Measurements from ENCODE around the gene MRPL21.
"Not testable (repeated sequence)": the region's sequence is repeated elsewhere in the genome, so short reads cannot be mapped to it uniquely, and the experiment has no call there.

MRPL21 gene

DNA sequence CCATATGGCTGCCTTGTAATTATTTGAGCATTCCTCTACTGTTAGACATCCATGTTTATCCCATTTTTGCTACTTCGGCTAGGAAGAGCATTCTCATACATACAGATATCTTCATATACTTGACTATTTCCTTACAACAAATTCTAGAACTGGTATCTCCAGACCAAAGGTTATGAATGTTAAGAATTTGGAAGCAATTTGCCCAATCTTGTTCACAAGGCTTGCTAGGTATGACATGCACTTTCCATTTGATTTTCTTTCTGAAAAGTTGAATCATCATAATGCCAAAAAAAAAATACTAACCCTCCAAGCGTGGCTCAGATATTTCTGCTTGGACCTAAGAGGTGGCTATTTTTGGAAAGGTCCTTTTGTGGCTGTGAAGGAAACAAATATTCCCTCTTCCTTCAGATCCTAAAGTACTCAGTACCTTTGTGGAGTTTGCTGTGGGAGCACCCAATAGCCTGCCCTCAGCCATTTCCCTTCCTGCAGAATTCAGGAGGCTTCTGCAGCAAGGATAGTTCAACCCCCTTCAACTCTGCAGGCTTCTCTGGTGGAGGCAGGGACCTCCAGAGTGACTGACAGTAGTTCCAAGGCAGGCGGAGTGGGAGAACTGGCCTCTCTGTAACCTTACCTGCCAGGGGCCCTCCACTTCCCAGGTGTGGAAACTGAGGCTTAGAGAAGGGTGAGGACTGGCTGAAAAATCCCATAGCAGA lies 39.9 kb downstream of the MRPL21 start:
- no peak for DNase-seq

DNA sequence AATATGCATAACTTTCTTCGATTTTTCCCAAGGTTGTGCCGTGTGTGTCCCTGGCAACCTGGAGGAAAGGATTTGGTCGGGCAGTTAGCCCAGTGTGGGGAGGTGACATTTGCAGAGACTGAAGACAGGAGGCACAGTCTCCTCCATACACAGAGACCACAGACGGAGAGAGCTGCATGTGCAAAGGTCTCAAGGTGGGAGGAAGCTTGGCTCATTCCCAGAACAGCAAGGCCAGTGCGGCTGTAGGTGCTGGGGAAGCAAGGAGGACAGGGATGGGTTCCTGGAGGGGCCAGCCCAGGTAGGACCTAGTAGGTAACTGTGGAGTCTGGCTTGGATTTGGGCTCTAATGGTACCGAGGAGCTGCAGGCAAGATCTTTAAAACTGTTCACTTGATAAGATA lies 41.2 kb downstream of the MRPL21 start:
- no peak for DNase-seq

DNA sequence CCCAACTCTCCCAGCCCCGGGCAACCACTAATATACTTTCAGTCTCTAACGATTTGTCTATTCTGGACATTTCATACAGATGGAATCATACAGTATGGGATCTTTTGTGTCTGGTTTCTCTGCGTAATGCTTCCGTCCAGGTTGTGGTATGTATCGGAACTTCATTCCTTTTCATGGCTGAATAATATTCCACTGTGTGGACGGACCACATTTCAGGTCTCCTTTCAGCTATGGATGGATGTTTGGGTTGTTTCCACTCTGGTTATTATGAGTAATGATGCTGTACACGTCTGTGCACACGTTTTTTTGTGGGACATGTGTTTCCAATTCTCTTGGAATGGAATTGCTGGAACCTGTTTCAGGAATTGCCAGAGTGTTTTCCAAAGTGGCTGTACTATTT lies 44.5 kb downstream of the MRPL21 start:
- no peak for DNase-seq

DNA sequence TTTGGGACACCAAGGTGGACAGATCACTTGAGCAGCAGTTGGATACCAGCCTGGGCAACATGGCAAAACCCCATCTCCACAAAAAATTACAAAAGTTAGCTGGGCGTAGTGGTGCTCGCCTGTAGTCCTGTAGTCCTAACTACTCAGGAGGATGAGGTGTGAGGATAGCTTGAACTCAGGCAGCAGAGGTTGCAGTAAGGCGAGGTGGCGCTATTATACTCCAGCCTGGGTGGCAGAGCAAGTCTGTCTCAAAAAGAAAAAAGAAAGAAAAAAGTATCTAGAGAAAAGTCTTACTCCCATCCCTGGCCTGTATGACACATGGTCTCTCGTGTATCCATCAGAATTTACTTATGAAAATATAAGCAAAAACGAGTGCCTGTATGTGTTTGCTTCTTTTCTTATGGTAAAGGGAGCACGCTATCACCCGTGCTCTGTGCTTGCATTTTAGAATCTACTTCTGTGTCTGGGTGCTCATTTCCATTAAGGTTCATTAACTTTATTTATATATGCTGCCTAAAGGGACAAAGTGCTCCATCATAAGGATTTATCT lies 46.5 kb downstream of the MRPL21 start:
- no peak for DNase-seq

DNA sequence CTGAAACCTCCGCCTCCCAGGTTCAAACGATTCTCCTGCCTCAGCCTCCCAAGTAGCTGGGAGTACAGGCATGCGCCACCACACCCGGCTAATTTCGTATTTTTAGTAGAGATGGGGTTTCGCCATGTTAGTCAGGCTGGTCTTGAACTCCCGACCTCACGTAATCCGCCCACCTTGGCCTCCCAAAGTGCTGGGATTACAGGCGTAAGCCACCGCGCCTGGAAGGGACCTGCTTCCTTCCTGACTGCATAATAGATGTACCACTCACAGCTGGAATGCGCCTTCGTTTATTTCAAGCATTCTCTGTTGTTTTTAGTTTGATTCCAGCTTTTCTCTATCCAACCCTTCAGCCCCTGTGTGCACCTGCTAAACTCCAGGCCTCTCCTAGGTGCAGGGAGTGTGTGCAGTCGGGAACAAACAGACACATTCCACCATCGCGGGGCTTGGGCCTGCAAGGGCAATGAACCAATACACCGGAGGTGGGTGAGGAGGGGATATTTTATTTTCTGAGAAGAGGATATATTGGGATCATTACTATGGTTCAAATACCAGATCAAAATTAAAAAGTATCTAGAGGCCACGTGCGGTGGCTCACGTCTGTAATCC lies 47.1 kb downstream of the MRPL21 start:
- DNase-seq = not testable (repeated sequence)

DNA sequence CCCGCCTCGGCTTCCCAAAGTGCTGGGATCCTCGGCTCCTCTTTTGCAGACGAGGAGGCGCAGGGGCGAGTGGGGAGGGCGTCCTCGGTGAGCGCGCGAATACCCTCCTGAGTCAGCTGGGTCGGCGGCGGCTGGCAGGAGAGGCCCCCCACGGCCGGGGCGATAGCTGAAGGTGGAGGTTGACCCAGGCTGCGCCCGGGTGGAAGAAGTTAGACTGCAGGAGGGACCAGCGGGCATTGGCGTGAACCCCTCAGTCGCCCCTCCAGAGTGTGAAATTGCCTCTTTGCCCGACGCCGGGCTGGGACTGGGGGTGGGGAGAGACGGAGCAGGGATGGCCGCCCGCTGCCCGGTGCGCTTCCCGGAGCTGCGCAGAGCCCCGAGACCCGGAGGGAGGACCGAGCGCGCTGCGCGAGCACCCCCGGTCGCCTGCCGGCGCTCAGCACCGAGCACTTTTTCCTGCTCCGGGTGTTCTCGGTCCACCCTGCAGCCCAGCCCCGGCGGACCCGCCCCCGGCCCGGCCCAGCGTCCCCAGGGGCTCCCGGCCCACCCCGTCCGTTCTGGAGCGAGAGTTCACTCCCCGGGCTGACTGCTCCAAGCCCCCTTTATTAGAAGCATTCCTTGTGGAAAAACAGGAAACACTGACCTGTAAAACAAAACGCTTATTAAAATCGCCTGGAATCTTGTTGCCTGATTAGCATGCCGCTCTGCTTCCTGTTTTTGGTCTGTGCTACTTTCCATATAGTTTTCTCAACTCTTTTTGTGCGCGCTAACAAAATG lies 48.2 kb downstream of the MRPL21 start:
- no peak for DNase-seq

DNA sequence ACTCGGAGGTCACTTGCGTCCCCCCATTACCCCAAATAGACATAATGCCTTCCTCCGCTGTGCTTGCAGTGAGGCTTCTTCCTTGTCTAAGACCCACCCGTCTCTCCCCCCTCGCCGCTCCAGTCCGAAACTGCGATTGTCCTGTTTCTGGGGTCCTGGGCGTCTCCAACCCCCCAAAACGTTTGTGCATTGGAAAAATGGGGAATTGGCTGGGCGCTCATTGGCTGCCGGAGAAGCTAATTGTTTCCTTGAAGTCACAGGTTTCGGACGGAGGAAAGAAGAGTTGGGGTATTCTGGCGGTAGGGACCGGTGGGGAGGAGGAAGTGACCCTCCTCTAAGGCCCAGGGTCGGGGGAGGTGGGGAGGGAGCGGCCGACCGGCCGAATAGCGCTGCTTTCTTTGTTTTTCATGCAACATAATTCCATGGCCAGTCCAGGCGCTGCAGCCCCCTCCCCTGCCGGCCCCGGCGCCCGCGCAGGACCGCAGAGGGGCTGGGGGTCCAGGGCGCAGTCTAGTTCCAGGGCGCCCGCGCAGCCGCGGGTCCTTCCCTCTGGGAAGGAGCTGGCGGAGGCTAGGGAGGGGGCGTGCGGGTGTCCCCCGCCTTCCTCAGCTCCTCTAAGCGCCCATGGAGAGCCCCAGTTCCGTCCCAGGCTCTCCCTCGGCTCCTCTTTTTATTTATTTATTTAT lies 49.2 kb downstream of the MRPL21 start:
- no peak for DNase-seq

DNA sequence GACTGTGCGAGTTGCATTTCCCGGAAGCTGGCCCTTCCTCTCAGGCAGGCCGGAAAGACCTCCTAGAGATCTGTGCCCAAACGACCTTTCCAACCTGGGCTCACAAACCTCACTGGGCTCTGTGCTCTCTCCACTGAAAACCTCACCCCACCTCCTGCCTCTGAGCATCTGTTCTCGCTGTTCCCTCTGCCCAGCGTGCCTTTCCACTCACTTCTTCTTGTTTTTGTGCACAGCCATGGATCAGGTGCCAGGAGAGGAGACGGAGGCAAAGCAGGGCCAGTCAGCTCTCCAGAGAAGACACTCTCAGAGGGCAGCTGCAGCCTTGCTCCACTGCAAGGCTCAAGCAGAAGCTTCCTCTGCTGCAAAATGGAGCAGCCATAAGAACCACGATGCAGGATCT lies 51.0 kb downstream of the MRPL21 start:
- no peak for DNase-seq

DNA sequence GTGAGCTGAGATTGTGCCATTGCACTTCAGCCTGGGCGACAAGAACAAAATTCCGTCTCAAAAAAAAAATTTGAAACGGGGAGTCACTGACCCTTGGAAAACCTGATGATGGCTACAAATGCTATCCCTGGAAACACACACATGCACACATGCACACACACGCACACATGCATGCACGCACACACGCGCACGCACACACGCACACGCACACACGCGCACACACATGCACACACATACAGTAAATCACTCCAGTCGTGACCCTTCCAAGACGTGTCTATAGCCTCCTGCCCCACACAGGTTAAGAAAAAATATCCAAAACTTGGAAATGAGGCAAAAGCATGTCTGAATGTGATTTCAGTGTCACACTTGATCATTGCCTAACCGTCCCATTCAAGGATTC lies 55.2 kb downstream of the MRPL21 start:
- no peak for DNase-seq

DNA sequence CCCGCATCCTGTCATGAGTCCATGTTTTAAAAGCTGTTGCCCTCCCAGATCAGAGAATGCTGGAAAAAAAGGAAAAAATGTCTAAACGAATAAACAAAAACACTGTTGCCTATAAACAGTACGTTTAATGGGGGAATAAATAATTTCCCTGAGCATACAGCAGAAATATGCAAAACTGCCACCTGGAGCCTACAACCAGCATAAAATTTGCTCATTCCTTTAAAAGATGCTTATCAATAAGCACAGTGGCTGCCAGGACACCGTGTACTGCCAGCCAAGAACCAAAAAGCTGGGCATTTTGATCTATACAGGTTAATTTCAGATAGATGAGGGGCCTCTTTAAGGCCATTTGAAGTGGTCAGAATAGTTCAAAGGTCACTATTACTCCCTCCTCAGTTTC lies 56.2 kb downstream of the MRPL21 start:
- DNase-seq = no peak

DNA sequence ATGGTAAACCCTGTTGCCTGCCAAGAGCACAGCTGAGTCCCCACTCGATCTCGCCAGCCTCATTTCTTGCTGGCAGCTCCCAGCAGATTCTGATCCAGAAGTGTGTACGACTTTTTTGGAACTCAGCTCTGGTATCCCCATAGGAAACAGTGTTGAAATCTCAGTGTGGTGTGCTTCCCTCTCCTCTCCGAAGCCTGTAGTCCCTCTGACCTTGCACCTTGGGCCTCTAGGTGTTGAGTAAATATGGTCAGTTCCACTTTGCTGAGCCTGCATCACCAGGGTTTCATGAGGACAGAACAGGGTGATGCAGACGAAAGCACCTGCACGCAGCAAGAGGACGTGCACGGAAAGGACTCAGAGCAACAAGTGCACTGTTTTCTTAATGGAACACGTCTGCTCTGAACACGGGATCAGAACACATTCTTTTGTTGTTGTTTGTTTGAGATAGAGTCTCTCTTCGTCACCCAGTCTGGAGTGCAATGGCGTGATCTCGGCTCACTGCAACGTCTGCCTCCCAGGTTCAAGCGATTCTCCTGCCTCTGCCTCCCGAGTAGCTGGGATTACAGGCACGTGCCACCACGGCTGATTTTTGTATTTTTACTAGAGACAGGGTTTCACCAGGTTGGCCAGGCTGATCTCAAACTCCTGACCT lies 58.2 kb downstream of the MRPL21 start:
- DNase-seq = no peak

DNA sequence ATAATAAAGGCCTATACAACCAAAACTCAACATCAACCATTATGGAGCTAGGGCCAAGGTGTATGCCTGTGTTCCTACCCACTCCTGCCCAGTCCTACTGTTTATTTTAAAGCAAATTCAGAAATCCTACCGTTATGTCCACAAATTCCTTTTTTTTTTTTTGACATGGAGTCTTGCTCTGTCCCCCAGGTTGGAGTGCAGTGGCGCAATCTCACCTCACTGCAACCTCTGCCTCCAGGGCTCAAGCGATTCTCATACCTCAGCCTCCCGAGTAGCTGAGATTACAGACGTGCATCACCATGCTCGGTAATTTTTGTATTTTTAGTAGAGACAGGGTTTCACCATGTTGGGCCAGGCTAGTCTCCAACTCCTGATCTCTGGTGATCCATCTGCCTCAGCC lies 58.8 kb downstream of the MRPL21 start:
- DNase-seq = no peak

DNA sequence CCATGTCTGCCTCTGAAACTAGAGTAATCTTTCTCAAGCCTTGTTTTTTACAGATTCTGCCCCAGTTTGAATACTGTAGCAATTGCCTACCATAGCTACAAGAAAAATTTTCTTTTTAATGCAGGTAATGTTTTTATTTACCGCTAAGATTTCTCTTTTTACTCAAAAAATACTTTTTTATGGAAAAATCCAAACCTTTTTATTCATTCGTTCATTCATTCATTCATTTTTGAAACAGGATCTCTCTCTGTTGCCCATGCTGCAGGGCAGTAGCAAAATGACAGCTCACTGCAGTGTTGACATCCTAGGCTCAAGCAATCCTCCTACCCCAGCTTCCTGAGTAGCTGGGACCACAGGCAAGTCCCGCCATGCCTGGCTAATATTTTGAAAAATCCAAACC lies 59.3 kb downstream of the MRPL21 start:
- no peak for DNase-seq

DNA sequence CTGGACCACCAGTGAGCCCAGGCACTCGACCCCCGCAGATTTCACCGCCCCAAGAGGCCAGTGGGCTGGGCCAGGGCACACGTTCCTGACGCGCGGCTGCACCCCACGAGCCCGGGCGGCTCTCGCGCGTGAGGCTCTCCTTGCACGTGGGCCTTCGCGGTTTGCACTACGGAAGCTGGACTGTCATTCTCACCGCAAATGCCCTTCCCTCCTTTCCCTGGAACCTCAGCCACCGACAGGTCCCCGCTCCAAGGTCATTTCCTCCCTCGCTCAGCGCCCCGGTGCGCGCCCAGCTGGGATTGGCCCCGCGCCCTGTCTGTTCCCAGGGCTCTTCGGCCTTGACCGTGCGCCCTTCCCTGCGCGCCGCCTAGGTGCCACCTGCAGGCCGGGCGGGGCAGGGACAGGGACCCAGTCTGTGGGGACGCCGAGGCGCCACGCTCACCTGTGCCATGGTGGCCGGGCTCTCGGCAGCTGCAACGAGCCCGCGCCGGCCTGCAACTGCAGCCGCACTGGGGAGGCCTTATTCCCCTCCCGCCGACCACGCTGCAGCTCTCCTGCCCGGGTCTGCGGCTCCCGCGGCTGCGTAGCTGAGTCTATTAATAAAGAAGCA lies 59.8 kb downstream of the MRPL21 start:
- peak; percentile 61 to 65 for DNase-seq

DNA sequence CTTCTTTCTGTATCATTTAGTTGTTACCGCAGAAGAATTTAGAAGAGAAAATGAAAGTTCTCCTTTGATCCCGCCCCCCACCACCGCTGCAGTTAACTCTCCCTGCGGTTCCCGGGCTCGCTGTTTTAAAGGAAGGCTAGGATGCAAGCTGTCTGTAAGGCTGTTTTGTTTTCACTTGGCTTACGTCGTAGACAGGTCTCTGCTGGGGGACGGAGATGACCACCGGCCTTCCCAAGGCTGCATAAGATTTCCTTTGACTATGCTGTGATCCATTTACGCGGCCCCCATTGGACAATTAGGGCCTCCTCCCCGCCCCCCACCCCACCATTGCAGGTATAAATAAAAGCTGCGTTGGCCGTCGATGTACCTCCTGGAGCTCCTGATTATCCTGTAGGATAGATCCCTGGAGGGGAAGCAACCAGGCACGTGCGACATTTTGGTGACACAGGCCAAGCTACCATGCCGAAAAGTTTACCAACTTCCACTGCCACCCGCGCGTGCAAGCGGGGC lies 60.5 kb downstream of the MRPL21 start:
- peak; percentile 33 to 37 for DNase-seq

DNA sequence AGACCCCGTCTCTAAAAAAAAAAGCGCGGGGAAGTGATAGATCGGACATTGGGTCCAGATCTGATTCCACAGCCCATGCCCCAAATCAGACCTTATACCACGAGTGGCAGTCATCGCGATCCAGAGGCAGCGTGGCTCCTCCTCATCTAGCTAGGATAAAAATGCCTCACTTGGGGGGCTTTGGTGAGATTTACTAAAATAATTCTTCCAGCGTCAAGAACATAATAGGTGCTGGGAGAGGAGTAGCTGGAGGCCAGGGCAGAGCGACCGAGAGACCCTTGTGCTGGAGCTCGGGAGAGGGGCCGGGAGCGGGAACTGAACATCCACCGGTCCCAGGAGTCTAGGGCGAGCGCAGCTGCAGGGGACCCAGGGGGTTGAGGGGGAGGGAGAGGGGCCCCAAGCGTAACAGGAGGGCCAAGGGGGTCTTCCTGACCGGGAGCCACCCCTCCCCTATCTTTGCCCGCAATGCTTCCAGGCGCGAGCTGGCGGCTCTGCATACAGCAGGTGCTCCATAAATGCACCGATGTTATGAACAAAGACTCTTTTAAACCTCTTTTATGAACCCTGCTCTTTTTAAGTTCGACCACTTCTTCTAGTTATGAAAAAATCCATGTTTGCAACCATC lies 61.1 kb downstream of the MRPL21 start:
- DNase-seq = no peak

DNA sequence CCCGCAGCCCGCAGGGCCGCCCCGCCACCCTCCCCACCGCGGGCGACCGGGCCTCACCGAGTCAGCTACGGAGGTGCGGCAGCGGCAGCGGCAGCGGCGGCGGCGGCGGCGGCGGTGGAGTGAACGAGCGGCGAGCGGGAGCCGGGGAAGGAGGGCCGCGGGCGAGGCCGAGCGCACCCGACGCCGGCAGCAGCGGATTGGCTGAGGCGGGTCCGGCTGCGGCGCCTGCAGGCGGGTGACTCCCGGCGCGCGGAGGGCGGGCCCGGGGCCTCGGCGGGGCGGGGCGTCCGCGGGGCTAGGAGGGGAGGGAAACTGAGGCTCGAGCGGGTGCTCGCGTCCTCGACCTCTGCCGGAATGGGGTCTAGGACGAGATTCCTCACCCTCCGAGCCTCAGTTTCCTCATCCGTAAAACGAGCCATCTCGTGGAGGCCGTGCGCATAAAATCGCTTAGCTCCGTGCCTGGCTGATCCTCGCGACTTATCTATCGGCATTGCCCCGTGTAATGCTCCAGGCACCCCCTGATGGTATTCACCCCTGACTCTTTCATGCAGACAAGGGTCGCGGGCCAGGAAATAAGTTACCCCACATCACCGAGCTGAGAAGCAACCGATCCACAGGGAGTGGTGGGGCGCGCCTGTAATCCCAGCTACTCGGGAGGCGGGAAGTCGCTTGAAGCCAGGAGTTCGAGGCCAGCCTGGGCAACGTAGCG lies 61.8 kb downstream of the MRPL21 start, which contains the start of gene CPT1A:
TSS of gene CPT1A (minus strand) at position 199 of the 709 bp plus-strand sequence. CDS start 26,442 bp downstream, outside the sequence.
- peak; percentile 43 to 47 for DNase-seq

All from activated CD4-positive, alpha-beta T cell treated with anti-CD3 and anti-CD28 coated beads, Interleukin-2, amount 50 U/mL, for 4 hours (primary cell).